Measurements from ENCODE around the gene ENOX1.

Gene ENOX1

GRCh38 chr13:43614063-43614462 lies 172.7 kb downstream of the ENOX1 start:
- Histone ChIP-seq H3K4me1 (peaks cover 0 to 3% (median 0%) of the 10 kb centered on the region in 4 donors), H3K36me3 (no peaks in the 10 kb centered on the region), H3K9me3 (peaks cover 0 to 5% (median 0%) of the 10 kb centered on the region in 3 donors), H3K27ac (no peak overlapping the region), H3K27me3 (no peaks in the 10 kb centered on the region), H3K4me3 (no peak overlapping the region)
- DNase-seq = no peak
- TF ChIP-seq, protein P1, sequence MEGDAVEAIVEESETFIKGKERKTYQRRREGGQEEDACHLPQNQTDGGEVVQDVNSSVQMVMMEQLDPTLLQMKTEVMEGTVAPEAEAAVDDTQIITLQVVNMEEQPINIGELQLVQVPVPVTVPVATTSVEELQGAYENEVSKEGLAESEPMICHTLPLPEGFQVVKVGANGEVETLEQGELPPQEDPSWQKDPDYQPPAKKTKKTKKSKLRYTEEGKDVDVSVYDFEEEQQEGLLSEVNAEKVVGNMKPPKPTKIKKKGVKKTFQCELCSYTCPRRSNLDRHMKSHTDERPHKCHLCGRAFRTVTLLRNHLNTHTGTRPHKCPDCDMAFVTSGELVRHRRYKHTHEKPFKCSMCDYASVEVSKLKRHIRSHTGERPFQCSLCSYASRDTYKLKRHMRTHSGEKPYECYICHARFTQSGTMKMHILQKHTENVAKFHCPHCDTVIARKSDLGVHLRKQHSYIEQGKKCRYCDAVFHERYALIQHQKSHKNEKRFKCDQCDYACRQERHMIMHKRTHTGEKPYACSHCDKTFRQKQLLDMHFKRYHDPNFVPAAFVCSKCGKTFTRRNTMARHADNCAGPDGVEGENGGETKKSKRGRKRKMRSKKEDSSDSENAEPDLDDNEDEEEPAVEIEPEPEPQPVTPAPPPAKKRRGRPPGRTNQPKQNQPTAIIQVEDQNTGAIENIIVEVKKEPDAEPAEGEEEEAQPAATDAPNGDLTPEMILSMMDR (IDR thresholded peaks at IDR 0.05) = no peak
- intact Hi-C loops (cut with DNase I; ENCODE audit: low total_unique reads) = no loop called here

DNA sequence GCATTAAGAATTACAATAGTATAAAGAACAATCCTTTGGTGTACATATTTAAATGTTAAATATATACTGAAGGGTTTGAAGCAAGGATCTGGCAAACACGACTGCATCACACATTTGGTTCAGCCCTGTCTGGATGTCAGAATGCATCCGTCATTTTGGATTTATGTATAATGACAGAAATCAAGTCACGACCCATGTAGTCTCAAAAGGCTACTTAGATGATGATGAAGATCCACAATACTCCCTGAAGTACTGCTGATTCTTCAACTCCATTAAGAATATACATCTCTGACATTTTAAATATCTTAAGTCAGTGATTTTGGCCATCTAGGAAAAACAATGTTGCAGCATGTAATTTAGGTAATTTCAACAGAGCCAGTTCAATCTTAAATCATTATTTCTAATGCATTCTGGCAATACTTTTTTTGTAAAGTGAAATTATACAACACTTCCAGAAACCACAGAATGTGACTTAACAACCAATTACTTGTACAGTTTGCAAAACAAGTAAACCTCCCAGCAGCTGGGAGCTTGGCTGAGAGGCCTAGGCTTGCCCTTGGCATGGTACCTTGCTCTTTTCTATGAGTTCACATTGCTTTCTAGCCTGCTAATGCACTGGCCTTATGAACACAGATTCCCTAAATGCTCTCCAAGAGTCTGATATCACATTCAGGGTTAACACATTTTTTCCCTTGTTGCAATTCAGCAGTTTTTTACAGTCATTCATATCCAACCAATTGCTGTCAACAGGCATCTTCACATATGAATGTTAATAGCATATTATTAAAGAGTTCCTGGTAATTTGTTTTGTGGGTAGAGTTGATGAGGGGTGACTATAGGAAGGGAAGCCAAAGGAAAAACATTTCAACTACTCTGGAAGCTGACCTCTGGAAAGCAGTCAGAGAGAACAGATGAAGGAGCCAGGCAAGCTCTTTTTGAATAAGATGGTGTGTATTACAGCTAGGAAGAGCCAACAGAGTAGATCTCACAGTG lies 175.2 kb downstream of the ENOX1 start:
- TF ChIP-seq, protein P1 (IDR thresholded peaks at IDR 0.05) = no peak
- no peak for DNase-seq
- no peak overlapping the region for H3K4me3 ChIP-seq
- H3K36me3 ChIP-seq = no peaks in the 10 kb centered on the region
- intact Hi-C loops (cut with DNase I; ENCODE audit: low total_unique reads) = no loop called here
- H3K4me1 ChIP-seq = peaks cover 0 to 3% (median 0%) of the 10 kb centered on the region in 4 donors
- H3K27me3 ChIP-seq = no peaks in the 10 kb centered on the region
- H3K27ac ChIP-seq = no peak overlapping the region
- H3K9me3 ChIP-seq = no peaks in the 10 kb centered on the region

DNA sequence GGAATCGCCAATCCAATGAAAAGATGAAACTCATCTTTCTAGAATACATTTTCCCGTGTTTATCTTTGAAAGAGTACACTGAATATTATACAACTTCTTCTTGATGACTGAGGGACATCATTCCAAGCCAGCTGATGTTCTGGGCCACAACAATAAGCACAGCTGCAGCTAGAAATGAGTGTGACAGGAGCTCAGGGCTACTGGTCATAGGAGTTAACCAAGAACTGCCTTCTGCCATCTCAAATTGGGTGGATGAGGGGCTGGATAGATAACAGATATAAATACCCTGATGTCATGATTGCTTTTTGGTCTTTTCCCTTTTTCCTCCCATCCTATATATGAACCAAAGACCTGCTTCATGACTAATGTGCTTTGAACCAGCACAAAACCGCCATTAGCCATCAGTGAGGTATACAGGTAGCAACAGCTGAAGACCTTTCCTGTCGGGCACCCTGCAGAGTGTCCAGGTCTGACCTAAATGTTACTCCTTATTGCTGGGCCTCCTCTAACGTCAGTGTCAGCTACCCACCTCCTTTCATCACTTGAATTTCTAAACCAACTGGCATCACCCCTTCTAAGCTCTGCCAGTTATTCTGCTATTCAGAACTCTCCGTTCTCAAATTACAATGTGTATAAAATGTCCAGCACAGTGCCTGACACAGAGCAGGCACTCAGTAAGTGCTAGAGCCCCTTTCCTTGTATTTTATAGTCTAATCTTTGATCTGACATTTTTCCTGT lies 178.2 kb downstream of the ENOX1 start:
- intact Hi-C loops (cut with DNase I; ENCODE audit: low total_unique reads) = no loop called here
- no peak overlapping the region for H3K4me3 ChIP-seq
- no peak for DNase-seq
- H3K4me1 ChIP-seq = peaks cover 0 to 3% (median 0%) of the 10 kb centered on the region in 4 donors
- H3K27ac ChIP-seq = no peak overlapping the region
- H3K27me3 ChIP-seq = no peaks in the 10 kb centered on the region
- H3K36me3 ChIP-seq = no peaks in the 10 kb centered on the region
- H3K9me3 ChIP-seq = no peaks in the 10 kb centered on the region
- TF ChIP-seq, protein P1 (IDR thresholded peaks at IDR 0.05) = no peak

- no peak overlapping the region for H3K27ac ChIP-seq
- H3K9me3 ChIP-seq = no peaks in the 10 kb centered on the region
- no peaks in the 10 kb centered on the region for H3K36me3 ChIP-seq
- no peak overlapping the region for H3K4me3 ChIP-seq
- TF ChIP-seq, protein P1 (IDR thresholded peaks at IDR 0.05) = no peak
- DNase-seq = no peak
- no peaks in the 10 kb centered on the region for H3K4me1 ChIP-seq
- H3K27me3 ChIP-seq = no peaks in the 10 kb centered on the region
- intact Hi-C loops (cut with DNase I; ENCODE audit: low total_unique reads) = no loop called here
Measured at GRCh38 chr13:43597599-43597945, 189.2 kb downstream of the ENOX1 start.

GRCh38 chr13:43596924-43597598 lies 189.7 kb downstream of the ENOX1 start:
- H3K9me3 ChIP-seq = no peaks in the 10 kb centered on the region
- intact Hi-C loops (cut with DNase I; ENCODE audit: low total_unique reads) = no loop called here
- TF ChIP-seq, protein P1 (IDR thresholded peaks at IDR 0.05) = no peak
- H3K36me3 ChIP-seq = no peaks in the 10 kb centered on the region
- no peaks in the 10 kb centered on the region for H3K27me3 ChIP-seq
- no peak for DNase-seq
- H3K4me1 ChIP-seq = no peaks in the 10 kb centered on the region
- no peak overlapping the region for H3K27ac ChIP-seq
- H3K4me3 ChIP-seq = no peak overlapping the region

Data from tibial artery (tissue), 4 donors.